ENCODE results near the gene UNC5A.

DNA sequence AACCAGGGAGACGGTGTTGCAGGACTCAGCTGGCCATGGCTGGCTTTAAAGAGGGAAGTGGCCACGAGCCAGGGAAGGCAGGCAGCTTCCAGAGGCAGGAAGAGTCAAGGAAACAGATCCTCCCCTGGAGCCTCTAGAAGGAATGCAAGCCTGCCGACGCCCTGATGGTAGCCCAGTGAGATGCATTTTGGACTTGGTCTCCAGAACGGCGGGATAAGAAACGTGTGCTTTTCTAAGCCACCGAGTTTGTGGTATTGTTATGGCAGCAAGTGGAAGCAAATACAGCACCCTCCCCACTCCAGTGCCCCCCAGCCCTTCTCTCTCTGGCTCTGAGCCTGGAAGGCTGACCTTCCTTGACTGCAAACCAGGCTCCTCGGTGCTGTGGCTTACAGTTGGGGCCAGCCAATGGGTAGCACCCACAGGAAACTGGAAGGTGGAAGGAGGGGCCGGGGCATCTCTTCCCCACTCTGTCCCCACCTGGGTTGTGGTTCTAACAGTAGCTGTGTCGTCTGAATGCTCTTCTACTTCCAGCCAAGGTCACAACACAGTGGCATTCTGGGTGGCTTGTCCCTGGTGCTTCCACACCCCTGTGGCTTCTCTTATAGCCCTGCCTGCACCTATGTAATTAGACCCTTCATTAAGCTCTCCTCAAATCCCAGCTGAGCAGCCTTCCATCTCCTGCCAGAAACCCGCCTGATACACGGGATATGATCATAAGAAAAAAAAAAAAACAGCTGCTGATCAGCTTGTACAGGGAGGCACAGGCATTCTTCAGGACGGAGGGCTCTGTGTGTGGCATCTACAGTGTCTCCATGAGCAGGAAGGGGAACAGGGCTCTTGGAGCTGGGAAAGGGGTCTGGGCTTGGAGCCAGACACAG lies 29.9 kb upstream of the UNC5A start:
- TF ChIP-seq, protein P1, sequence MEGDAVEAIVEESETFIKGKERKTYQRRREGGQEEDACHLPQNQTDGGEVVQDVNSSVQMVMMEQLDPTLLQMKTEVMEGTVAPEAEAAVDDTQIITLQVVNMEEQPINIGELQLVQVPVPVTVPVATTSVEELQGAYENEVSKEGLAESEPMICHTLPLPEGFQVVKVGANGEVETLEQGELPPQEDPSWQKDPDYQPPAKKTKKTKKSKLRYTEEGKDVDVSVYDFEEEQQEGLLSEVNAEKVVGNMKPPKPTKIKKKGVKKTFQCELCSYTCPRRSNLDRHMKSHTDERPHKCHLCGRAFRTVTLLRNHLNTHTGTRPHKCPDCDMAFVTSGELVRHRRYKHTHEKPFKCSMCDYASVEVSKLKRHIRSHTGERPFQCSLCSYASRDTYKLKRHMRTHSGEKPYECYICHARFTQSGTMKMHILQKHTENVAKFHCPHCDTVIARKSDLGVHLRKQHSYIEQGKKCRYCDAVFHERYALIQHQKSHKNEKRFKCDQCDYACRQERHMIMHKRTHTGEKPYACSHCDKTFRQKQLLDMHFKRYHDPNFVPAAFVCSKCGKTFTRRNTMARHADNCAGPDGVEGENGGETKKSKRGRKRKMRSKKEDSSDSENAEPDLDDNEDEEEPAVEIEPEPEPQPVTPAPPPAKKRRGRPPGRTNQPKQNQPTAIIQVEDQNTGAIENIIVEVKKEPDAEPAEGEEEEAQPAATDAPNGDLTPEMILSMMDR (IDR thresholded peaks at IDR 0.05): no peak
- no peak for TF ChIP-seq POLR2A (IDR thresholded peaks at IDR 0.05)

Measured in uterus (tissue), 2 donors.